ENCODE data around the gene MED15.
A peak's percentile ranks its signal among the peaks of the same experiment; 100 is the strongest.

The MED15 gene

DNA sequence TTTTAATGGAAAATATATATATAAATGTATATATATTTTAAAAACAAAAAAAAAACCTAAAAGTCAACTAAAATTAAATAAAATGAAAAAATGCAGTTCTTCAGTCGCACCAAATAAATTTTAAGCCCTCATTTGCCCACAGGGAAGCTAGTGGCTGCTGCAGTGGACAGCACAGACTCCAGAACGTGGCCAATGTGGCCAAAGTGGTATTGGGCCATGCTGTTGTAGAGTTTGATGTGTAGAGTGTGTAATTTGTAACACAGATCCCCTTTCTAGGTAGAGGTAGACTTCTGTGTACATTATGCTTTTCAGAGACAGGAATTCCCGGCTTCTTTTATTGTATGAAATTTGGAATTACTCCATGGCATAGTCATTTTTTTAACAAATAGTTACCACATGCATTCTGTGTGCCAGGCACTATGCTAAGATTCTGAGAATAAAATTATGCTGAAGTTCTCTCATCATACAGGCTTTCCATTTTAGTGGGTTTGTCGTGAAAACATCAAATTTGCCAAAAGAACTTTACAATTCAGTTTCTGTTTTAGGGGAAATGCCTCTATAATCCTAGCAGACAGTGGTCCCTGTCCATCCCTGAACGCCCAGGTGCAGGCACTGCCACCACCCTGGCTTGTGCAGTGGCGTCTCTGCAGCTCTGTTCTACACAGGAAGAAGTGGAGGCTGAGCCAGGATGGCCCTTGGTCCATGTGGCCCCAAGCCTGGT lies 68.5 kb downstream of the MED15 start:
- Histone ChIP-seq H3K27me3 (no peaks in the 10 kb centered on the region), H3K9me3 (no peaks in the 10 kb centered on the region), H3K4me1 (peaks cover 28% of the 10 kb centered on the region), H4K20me1 (peaks cover 98% of the 10 kb centered on the region), H3K27ac (peak overlapping the region; percentile 21; the same call in 1 of the 2 replicates), H3K4me2 (no peak overlapping the region), H3K4me3 (no peak overlapping the region), H3K36me3 (peaks cover 99% of the 10 kb centered on the region), H3K9ac (no peak overlapping the region)
- no peak for TF ChIP-seq Cebpa-rat (IDR thresholded peaks at IDR 0.05)

DNA sequence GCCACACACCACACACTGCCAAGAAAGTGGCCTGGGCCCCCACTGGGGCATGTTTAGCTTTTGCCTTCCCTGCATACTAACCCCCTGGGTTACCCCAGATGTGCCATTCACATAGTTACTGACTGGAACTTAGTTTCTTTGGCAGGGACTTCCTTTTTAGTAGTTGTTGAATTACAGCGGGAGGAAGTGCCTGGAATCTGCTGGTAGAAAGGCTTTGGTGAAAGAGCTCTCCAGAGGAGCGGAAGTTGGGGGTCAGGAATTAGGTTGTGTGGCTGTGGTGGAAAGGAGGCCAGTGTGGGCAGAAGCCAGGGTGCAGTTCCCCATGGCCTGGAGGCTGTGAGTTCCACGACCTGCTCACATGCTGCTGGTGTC lies 69.0 kb downstream of the MED15 start:
- no peak overlapping the region for H3K4me3 ChIP-seq
- H4K20me1 ChIP-seq: peaks cover 98% of the 10 kb centered on the region
- H3K36me3 ChIP-seq: peaks cover 99% of the 10 kb centered on the region
- peak overlapping the region; percentile 21; the same call in 1 of the 2 replicates for H3K27ac ChIP-seq
- no peaks in the 10 kb centered on the region for H3K9me3 ChIP-seq
- H3K27me3 ChIP-seq: no peaks in the 10 kb centered on the region
- TF ChIP-seq Cebpa-rat (IDR thresholded peaks at IDR 0.05): no peak
- H3K4me2 ChIP-seq: peak overlapping the region; percentile 8; the same call in 1 of the 2 replicates
- peaks cover 33% of the 10 kb centered on the region for H3K4me1 ChIP-seq
- no peak overlapping the region for H3K9ac ChIP-seq

DNA sequence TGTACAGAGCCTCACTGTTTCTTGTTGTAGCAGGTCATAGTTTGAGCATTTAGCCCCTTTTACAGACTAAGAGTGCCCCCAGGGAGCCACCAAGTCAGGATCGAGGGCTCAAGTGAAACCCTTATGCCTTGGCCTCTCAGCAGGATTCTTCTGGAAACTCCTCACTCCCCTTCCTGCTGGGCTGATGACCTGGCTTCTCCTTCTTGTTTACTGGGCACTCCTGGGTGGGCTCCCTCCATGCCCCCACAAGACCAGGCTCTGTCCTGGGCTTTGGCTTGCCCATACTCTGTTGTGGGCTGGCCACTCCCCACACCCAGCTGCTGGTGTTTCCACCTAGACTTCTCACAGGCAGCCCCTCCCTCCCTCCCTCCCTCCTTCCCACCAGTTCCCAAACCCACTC lies 69.6 kb downstream of the MED15 start:
- no peak overlapping the region for H3K9ac ChIP-seq
- no peaks in the 10 kb centered on the region for H3K9me3 ChIP-seq
- no peaks in the 10 kb centered on the region for H3K27me3 ChIP-seq
- no peak overlapping the region for H3K4me2 ChIP-seq
- no peak overlapping the region for H3K27ac ChIP-seq
- H3K4me3 ChIP-seq: no peak overlapping the region
- no peak for TF ChIP-seq Cebpa-rat (IDR thresholded peaks at IDR 0.05)
- H3K36me3 ChIP-seq: peaks cover 99% of the 10 kb centered on the region
- H3K4me1 ChIP-seq: peaks cover 35% of the 10 kb centered on the region
- peaks cover 98% of the 10 kb centered on the region for H4K20me1 ChIP-seq

DNA sequence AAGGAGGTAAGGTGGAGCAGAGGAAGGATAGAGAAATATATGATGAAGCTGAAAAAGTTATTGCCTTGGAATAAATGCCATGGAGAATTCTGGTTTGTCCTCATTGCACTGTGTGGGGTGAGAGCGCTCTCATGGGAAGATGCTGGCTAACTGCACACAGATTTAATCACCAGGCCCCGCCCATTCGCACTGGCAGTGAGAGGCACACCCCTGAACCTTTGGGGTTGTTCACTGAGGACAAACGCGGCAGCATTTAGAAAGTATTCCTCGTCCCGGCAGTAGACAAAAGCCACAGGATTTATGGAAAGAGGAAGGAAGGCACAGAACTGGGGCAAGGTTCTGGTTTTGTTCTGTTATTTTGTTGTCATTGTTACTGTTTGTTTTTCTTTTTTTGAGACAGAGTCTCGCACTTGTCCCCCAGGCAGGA lies 70.2 kb downstream of the MED15 start:
- Histone ChIP-seq H3K27me3 (no peaks in the 10 kb centered on the region), H3K9me3 (no peaks in the 10 kb centered on the region), H3K4me2 (no peak overlapping the region), H3K4me1 (peaks cover 35% of the 10 kb centered on the region), H3K9ac (no peak overlapping the region), H3K4me3 (no peak overlapping the region), H4K20me1 (peaks cover 97% of the 10 kb centered on the region), H3K36me3 (peaks cover 99% of the 10 kb centered on the region), H3K27ac (no peak overlapping the region)
- no peak for TF ChIP-seq Cebpa-rat (IDR thresholded peaks at IDR 0.05)

DNA sequence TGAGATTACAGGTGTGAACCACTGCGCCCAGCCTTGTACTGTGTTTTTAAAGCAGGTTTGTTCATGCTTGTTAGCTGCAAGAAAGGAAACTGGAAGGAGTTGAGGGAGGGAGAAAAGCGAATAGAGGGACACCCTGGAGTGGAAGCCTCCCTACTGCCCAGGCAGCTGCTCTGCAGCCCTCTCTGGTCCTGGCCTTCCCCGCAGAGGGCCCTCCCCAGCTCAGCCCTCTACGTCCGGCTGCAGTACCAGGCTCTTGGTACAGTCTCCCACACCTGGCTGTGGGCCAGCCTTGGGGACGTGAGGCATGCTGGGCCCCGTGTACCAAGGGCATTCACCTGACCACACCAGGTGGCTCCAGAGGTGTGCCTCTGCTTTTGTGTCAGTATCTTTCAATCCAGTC lies 70.8 kb downstream of the MED15 start:
- no peak overlapping the region for H3K4me2 ChIP-seq
- peaks cover 99% of the 10 kb centered on the region for H3K36me3 ChIP-seq
- H4K20me1 ChIP-seq: peaks cover 97% of the 10 kb centered on the region

DNA sequence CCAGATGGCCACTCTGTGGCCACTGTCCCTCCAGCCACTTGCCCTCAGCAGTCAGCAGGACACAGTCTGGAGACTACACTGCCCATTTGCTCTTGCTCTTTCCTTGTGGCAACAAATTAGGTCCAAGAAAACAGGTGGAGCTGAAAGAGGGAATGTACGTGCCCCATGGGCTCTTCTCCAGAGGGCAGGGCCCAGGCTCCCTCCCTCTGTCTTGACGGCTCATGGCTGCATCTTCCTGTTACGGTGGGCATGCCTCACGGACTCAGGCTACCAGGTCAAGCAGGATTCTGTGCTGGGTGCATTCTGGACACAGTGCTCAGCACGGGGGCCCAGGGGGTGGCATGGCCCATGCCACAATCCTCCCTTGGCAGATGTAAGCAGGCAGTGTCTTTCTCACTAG lies 71.3 kb downstream of the MED15 start:
- H3K9me3 ChIP-seq: no peaks in the 10 kb centered on the region
- no peak overlapping the region for H3K4me2 ChIP-seq
- H3K9ac ChIP-seq: no peak overlapping the region; the same call in 1 of the 2 replicates
- H3K4me3 ChIP-seq: no peak overlapping the region
- H3K27me3 ChIP-seq: no peaks in the 10 kb centered on the region
- H3K27ac ChIP-seq: no peak overlapping the region
- peaks cover 35% of the 10 kb centered on the region for H3K4me1 ChIP-seq
- H4K20me1 ChIP-seq: peaks cover 98% of the 10 kb centered on the region
- TF ChIP-seq Cebpa-rat (IDR thresholded peaks at IDR 0.05): no peak
- H3K36me3 ChIP-seq: peaks cover 99% of the 10 kb centered on the region

More for the DNA sequence above, 70.8 kb downstream of the MED15 start:
- Histone ChIP-seq H3K4me1 (peaks cover 35% of the 10 kb centered on the region), H3K27ac (no peak overlapping the region), H3K4me3 (no peak overlapping the region), H3K9ac (no peak overlapping the region), H3K9me3 (no peaks in the 10 kb centered on the region), H3K27me3 (no peaks in the 10 kb centered on the region)
- no peak for TF ChIP-seq Cebpa-rat (IDR thresholded peaks at IDR 0.05)

DNA sequence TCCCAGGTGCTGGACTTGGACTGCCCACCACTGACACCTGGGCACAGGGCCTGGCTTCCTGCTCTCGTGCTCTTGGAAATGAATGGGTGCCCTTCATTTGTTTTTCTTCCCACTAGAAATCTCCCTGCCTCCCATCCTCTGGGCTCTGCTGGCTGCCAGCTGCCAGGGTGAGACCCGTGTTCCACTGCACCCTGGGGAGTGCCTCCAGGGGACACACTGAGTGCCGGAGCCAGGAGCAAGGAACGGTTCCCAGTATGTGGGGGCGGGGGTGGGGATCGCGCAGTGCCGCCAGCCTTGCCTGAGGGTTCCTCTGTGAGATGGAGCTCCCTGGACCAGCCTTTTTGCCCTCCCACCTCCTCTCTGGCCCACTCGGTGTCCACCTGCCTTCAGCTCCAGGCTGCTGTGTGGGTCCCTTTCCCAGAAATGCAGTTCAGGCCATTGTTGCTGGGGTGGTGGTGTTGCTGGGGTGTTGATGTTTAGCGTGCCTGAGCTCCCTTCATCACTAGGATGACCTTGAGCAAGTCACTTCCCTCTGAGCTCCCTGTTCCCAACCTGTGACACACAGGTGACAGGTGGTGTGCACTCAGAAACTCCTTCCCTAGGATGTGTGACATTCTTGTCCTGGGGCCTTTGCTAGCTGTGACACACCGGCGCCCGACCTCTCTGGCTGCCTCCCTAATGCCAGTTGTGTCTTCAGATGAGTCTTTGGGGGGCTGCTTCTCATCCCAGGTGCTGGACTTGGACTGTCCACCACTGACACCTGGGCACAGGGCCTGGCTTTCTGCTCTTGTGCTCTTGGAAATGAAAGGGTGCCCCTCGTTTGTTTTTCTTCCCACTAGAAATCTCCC lies 72.1 kb downstream of the MED15 start:
- H3K9me3 ChIP-seq: no peaks in the 10 kb centered on the region
- peaks cover 99% of the 10 kb centered on the region for H3K36me3 ChIP-seq
- H3K4me1 ChIP-seq: peaks cover 35% of the 10 kb centered on the region
- H3K27ac ChIP-seq: peak overlapping the region; percentile 13; the same call in 1 of the 2 replicates
- TF ChIP-seq Cebpa-rat (IDR thresholded peaks at IDR 0.05): no peak
- H3K4me2 ChIP-seq: no peak overlapping the region
- H4K20me1 ChIP-seq: peaks cover 98% of the 10 kb centered on the region
- no peak overlapping the region for H3K9ac ChIP-seq
- H3K27me3 ChIP-seq: no peaks in the 10 kb centered on the region
- no peak overlapping the region for H3K4me3 ChIP-seq

DNA sequence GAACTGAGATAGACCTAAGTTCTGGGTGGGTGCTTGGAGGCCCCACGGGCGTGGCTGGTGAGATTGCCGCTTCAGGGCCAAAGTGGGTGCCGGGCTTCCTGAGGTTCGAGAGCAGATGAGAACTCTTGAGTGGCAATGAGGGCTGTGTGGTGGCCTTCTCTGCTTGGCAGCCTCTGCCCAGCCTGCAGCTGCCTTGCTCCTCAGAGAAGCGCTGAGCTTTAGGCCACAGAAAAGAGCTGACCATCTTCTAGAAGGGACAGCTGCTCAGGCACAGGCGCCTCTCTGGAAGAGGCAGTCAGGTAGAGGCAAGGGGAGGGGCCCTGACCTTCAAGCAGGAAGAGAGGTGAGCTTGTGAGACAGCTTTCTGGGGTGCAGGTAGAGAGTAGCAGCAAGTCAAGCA lies 72.8 kb downstream of the MED15 start:
- Histone ChIP-seq H3K4me3 (no peak overlapping the region), H3K36me3 (peaks cover 99% of the 10 kb centered on the region), H3K4me1 (peaks cover 35% of the 10 kb centered on the region), H3K27me3 (no peaks in the 10 kb centered on the region), H3K9me3 (no peaks in the 10 kb centered on the region), H3K9ac (no peak overlapping the region), H4K20me1 (peaks cover 98% of the 10 kb centered on the region), H3K27ac (0 out of 2 replicates have a peak overlapping the region, but pooled peaks have one; percentile 13), H3K4me2 (no peak overlapping the region)
- TF ChIP-seq Cebpa-rat (IDR thresholded peaks at IDR 0.05): no peak

DNA sequence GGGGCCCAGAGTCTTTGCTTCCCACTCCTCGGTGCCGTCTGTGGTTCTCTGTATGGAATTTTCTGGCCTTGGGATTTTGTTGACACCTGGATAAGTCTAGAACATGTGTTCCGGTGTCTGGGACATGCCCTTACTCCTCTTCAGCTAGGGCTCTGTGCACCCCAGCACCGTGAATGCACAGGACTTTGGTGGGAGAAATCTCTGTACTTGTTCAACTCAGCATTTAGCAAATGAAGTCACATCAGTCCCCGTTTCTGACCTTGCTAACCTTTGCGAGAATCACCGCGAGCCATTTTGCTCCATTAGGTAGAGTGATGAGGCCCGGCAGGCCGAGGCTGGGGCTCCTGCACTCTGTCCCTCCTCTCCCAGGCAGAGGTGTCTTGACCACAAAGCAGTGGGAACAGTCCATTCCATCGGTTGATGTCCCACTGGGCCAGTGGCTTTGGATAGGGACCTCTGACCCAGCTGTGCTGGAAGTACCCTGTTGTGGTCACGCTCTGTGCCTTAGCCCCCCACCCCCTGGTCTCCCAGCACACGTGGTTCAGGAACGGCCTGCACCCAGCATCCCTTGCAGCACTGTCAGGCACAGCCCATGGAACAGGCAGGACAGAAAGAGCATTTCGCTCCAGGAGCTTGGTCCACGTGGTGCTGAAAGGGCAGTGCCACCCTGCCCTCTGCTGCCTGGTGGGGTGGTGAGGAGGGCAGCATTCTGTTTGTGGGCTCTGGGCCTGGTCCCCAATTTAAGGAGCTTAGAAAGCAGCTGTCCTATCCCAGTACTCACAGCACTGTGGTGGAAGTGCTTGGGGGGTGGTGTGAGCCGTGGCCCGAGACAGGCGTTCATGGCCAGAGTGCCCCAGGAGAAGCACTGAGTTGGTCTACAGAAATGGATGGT lies 73.4 kb downstream of the MED15 start:
- 0 out of 2 replicates have a peak overlapping the region, but pooled peaks have one; percentile 12 for H3K4me2 ChIP-seq
- TF ChIP-seq Cebpa-rat (IDR thresholded peaks at IDR 0.05): no peak
- no peak overlapping the region for H3K4me3 ChIP-seq

More for the DNA sequence above, 73.4 kb downstream of the MED15 start:
- no peaks in the 10 kb centered on the region for H3K9me3 ChIP-seq
- peaks cover 99% of the 10 kb centered on the region for H3K36me3 ChIP-seq
- H4K20me1 ChIP-seq: peaks cover 98% of the 10 kb centered on the region
- peak overlapping the region; percentile 53; the same call in 1 of the 2 replicates for H3K27ac ChIP-seq
- H3K4me1 ChIP-seq: peaks cover 35% of the 10 kb centered on the region
- H3K27me3 ChIP-seq: no peaks in the 10 kb centered on the region
- 0 out of 2 replicates have a peak overlapping the region, but pooled peaks have one; percentile 15 for H3K9ac ChIP-seq

Measured in BLaER1 (cell line).